HG02763 (cell line): Measurements from ENCODE around the gene PARD3.
"Not testable (repeated sequence)": the region's sequence is repeated elsewhere in the genome, so short reads cannot be mapped to it uniquely, and the experiment has no call there.

Source experiments
- ATAC-seq: cut with Tn5 transposase; IDR thresholded peaks from one replicate; pipeline ENCODE4 v1.9.1; 2021; ENCODE audit warnings: mild to moderate bottlenecking, moderate library complexity; ENCODE audit not compliant: unreplicated experiment

The PARD3 gene

GRCh38 chr10:34719328-34719727, 95.8 kb downstream of the PARD3 start:
- ATAC-seq, result no peak

GRCh38 chr10:34717429-34717828, 97.7 kb downstream of the PARD3 start:
- ATAC-seq, result no peak

- no peak for ATAC-seq
Measured at GRCh38 chr10:34716958-34717357, 98.1 kb downstream of the PARD3 start.

DNA sequence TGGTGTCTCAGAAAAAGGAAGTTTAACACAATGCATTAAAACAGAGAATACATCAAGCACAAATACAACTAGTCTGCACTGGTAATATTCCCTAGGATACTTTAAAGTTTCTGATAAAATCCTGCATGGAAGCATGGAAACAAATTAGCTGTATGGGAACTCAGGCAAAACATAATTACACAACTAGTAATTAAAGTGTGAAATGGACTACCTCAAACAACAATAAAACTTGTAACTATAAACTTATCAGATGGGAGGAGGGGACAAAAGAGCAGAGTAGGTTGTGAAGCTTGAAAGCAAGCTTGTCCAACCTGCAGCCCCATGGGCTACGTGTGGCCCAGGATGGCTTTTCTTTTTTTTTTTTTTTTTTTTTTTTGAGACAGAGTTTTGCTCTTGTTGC, 98.9 kb downstream of the PARD3 start:
- ATAC-seq, result no peak

DNA sequence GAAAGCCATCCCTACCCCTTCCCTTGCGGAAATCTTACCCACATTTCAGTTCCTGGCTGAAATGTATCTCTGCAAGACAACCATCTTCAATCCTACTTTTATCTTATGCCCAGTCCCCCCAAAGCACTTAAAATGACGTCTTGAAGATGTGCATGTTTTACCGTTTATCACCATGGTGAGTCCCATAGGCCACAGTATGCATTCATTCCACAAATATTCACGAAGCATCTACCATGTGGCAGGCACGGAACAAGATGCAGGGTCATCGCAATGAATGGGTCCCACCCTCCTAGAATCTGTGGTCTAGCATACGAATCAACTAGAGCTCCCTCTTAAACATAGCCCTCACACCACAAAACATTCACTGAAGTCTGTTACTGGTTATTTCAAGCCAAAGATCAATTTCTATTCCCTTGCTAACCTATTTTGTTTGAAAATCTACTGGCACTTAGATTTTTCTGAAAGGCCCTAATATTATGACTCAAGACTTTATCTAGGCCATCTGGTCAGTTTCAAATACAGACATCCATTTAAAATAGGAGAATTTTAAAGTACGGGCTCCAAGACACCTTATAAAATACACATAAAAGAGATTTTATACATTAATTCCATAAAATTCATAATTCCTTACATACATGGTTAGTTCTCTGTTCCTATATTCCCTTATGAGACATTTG, 99.4 kb downstream of the PARD3 start:
- no peak for ATAC-seq

- ATAC-seq, result no peak
Measured at GRCh38 chr10:34713875-34714274, 101.2 kb downstream of the PARD3 start.

- no peak for ATAC-seq
Measured at GRCh38 chr10:34711500-34711899, 103.6 kb downstream of the PARD3 start.

DNA sequence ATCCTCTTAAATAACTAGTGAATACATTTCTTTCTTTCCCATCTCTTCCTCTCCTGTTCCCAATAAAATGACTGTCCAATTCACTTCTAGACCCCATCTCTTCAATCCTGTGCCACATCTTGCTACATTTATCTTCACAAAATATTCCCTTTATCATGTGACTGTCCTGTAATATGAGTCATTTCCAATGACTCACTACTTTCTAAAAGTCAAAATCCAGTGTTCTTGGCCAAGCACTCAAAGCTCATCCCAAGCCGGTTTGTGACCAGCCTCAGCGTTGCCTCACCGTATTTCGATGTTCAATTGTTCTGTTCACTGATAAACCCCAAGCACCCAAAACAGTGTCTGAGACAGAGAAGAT, 104.7 kb downstream of the PARD3 start:
- ATAC-seq, result no peak

DNA sequence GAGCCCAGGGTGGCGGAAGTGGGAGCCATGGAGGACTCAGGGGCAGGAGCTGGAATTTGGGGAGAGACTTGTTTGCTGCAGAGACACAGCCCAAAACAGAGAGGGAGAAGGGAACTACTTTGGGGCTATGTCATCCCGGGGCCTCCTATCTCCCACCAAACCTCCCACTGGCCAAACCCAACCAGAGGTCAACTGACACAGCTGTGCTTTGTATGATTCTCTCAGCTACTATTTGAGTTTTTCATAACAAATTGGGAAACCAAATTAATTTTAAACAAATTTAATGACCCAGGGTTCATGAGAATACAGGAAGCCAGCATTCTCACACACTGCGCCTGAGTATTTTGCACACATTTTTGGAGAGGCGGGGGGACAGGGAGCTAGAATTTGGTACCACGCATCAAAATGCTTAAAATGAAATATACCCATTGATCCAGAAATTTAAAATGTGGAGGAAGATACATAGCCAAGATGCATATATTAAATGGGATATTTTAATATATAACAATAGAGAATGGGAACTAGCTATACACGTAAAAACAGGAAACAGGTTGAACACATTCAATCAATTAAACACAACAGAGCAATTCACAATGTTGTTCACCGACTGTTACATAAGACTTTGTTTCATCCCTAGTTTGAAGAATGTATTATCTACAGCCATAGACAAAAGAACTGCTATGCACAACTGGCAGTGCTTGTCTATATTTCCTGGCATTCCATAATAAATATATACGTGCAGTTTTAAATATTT, 105.3 kb downstream of the PARD3 start:
- ATAC-seq, result no peak

DNA sequence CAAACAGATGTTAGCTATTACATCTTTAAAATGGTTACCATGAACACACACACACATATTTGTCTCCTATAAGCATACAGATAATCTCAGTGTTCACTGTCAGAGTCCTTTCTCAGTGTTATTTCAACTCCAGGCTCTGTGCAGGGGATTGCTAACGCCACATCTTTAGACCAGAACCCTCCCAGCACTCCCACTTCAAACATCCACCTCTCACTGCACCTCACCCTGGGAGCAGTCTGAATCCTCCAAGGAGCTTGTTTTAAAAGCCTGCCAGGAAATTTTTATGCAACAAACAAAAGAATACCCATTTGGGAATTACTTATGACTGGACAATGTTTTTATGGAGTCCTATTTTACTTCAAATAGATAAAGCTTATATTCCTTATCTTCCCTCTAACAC, 107.4 kb downstream of the PARD3 start:
- no peak for ATAC-seq

- ATAC-seq, result not testable (repeated sequence)
Measured at GRCh38 chr10:34706992-34707391, 108.1 kb downstream of the PARD3 start.

- no peak for ATAC-seq
Measured at GRCh38 chr10:34706147-34706546, 108.9 kb downstream of the PARD3 start.

DNA sequence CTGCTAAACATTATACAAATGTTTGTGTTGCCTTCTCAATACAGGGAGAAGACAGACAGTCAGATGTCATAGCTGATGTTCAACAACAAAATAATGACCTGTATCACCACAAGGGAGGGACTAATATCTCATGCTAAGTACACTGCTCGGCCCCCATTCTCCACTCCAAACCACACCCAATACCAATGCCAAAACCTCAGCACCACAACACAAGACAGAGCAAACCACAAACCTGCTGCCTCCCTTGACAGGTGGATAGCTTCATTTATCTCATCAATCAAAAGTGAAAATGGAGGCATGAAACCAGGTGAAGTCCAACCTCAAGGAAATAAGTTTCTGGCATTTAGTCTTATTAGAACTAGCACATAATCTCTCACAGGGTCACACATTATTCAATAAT, 109.5 kb downstream of the PARD3 start:
- no peak for ATAC-seq

DNA sequence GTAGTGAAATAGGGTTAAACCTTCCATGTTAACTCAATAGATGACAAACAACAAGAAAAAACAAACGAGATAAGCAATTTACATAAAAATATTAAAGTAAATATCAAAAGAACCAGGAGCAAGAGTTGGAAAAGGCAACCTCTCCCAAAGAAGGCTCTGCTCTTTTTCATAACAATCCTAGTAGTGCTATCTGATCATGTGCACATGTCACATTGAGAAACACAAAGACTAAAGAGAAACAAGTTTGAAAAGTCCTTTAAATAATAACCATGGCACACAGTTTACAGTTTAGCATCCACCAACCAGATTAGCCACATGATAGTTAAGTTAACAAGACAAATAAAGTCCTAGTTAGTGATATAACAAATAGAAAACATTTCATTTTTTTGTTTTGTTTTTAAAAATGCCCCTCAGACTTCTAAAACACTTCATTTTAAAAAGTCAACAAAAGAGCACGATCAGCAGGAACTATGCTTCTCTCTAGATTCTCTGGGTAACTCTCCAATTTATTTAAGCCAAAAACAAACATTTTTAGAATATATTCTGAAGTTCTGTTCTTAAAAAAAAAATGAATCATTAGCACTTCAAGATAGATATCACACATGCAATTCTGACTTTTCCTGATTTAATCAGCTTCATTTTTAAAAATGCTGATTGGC, 110.4 kb downstream of the PARD3 start:
- no peak for ATAC-seq

DNA sequence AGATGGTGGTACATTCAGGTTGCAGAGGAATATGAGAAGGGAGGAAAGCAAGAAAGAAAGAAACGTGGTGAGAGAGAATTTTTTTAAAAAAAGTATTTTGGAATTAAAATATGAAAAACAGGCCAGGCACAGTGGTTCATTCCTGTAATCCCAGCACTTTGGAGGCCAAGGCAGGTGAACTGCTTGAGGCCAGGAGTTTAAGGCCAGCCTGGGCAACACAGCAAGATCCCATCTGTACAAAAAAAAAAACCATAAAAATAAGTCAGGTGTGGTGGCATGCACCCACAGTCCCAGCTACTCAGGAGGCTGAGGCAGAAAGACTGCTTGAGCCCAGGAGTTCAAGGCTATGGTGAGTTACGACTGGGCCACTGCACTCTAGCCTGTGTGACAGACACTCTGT, 112.1 kb downstream of the PARD3 start:
- no peak for ATAC-seq

- ATAC-seq, result no peak
Measured at GRCh38 chr10:34702093-34702937, 112.8 kb downstream of the PARD3 start.

DNA sequence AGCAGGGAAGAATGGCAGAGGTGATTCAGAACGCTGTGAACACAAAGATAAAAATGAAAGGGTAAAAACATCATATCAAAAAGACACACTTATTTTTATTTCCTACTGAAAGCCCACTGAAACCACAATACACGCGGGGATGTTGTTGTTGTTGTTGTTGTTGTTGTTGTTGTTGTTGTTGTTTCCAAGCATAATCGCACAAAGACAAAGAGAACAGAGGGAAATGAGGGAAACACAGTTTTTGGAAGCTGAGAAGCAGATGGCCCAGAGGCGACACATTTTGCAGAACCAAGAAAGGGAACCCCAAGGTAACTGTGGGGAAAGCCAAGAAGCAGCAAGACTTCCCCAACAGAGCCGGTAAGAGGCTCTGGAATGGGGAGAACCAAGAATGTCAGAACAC, 113.9 kb downstream of the PARD3 start:
- ATAC-seq, result no peak

DNA sequence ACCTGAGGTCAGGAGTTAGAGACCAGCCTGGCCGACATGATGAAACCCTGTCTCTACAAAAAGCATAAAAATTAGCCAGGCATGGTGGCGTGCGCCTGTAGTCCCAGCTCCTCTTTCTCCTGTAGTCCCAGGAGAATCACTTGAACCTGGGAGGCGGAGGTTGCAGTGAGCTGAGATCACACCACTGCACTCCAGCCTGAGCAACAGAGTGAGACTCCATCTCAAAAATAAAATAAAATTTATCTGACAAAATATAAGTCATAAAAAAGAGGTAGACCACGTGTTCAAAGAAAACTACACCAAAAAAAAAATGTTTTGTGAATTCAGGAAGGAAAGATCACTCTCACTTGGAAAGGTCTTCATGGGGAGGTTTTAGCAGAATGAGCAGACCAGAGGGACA, 114.3 kb downstream of the PARD3 start:
- not testable (repeated sequence) for ATAC-seq

- ATAC-seq, result no peak
Measured at GRCh38 chr10:34699904-34700517, 115.1 kb downstream of the PARD3 start.

GRCh38 chr10:34698979-34699378, 116.1 kb downstream of the PARD3 start:
- no peak for ATAC-seq
